Measurements from ENCODE around the gene NOXA1.
A peak's percentile ranks its signal among the peaks of the same experiment; 100 is the strongest.

The NOXA1 gene

DNA sequence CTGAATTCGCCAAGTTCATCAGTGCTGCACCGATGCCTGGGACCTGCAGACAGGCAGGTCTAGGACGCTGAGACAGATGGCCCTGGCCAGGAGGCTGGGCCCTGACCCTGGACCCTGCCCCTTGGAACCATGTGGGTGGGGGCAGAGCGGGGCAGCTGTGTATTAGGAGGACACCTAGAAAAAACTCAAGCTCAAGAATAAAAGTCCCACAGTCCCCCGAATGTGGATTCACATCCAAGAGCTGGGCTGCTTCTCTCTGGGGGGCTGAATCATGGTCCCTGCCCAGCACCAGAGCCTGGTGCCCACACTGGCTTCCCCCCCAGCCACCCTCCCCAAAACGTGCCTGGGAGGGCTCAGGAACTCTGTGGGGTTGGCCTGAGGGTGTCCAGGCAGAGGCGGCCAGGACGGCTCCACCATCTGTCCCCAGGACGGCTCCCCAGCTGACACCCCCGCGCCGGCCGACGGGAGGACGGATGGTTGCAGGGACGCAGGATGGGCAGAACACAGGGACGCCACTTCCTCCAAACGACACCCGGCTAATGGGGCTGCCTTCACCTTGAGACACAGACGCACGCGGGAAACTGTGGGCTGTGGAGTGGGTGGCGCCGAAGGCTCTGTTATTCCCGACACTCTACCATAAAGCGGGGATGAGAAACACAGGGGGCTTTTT lies 35.2 kb upstream of the NOXA1 start:
- DNase-seq (ENCODE audit: low spot score) = no peak

DNA sequence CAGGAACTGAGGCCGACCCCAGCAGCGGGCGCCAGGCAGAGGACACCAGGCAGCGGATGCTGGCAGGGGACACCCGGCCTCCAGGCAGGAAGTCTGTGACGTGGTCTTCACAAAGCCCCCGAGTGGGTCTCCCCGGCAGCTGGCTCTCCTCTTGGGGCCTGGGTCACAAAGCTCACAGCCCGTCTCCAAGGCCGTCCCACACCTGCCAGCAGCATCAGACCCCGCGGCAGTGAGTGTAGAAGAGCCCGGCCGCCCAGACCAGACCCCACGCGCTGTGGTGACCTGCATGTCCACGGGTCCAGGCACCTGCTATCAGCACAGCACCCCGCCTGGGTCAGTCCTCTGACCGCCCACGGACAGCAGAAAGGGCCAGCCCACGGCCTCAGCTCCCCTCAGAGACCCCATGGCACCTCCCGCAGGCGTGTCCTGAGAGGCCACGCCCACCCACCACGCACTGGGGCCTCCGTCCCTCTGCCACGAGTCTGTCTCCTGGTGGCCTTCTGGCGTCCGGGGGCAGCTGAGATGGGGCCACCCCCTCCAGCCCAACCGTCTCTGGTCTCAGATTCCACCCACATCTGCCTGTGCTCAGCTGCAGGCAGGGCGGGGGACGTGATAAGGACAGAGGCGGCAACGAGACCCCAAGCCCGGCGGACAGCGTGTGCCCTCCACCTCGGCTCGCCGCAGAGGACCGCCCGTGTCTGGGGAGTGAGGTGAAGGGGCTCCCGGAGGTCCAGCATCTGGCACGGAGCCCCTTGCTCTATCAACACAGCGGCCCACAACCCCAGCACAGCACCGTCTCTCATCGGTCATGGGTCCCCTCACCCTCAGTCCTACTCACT lies 34.4 kb upstream of the NOXA1 start:
- no peak for DNase-seq (ENCODE audit: low spot score)

DNA sequence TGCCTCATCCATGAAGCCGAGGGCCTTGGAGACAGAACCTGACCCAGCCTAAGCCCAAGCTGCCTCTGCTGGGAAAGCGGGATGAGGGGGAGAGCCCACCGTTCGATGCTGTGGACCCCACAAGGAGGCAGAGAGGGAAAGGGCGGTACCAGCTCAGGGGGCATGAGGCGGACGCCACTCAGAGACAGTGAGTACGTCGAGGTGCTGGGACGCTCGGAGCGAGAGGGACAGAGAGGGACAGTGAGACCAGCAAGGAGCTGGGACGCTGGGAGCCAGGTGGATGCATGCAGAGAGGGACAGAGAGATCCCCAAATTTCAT lies 33.8 kb upstream of the NOXA1 start:
- DNase-seq (ENCODE audit: low spot score) = no peak

DNA sequence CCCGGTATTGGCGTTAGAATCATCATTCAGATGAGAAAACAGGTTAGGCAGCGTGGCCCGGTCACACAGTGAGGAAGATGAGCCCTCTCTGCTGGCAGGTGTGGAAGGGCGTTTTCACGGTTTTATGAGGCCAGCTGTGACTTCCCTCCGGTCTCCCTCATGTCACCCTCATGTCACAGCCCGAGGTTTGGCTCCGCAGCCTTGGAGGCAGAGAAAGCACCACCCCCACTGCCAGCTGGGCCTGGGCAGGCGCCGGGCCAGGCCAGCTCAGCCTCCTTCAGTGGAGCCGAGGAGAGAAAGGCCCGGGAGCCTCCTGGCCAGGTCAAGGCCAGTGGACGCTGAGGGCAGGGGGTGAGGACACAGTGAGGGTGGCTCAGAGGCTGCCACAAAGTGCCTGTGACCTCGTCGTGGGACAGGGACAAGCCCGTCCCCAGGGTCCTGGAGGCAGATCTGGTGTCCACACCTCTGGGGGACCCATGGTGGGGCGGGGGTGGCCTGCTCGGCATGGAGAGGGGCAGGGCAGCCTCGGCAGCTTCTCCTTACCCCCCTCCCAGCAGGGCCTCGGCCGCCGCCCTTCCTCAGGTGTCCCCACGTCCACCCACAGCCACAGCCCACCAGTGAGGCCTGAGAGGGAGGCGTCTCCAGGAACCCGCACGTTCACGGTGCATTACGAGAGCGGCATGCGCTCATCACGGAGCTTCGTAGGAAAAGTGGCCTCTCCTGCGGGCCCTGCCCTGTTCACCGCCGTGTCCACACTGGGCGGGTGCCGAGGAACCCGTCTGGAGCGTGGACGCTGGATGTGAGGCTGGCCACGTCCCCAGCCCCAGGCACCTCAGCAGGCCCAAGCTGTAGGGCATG lies 32.4 kb upstream of the NOXA1 start:
- DNase-seq (ENCODE audit: low spot score) = no peak

DNA sequence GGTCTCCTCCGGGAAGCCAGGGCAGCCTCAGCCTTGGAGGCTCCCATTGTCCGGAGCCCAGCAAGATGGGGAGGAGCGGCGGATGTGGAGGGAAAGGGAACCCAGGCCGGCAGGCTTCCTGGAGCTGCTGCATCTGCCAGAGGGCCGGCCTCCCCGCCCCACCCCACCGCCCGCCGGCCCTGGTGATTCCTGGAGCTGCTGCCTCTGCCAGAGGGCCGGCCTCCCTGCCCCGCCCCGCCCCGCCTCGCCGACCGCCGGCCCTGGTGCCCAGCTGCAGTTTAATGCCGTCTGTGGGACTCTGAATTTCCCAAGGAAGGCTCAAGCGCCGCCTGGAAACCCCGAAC lies 31.8 kb upstream of the NOXA1 start:
- no peak for DNase-seq (ENCODE audit: low spot score)

DNA sequence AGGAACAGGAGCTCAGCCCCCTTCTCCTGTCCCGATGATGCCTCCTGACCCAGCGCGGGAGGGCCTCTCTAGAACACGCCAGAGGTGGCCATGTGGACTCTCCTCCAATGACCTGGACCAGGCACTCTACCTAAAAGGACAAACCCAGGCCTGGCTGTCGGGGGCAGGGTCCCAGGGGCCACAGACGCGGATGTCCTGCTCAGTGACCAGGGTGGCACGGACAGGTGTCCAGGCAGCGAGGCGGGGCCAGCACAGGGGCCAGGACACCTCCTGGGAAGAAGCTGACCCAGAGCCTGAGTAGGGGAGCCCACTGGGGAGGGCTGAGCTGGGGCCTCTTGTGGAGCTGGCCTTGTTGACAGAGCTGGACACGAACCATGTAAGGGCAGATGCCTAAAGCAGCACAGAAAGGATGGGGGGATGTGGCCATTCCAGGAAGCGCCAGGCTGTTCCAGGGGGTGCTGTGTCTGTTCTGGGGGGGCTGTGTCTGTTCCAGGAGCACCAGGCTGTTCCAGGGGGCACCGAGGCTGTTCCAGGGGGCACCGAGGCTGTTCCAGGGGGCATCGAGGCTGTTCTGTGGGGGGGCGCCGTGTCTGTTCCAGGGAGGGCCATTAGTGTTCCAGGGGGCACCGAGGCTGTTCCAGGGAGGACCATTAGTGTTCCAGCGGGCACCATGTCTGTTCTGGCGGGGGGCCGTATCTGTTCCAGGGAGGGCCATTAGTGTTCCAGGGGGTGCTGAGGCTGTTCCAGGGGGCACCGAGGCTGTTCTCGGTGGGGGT lies 30.8 kb upstream of the NOXA1 start:
- DNase-seq (ENCODE audit: low spot score) = no peak

DNA sequence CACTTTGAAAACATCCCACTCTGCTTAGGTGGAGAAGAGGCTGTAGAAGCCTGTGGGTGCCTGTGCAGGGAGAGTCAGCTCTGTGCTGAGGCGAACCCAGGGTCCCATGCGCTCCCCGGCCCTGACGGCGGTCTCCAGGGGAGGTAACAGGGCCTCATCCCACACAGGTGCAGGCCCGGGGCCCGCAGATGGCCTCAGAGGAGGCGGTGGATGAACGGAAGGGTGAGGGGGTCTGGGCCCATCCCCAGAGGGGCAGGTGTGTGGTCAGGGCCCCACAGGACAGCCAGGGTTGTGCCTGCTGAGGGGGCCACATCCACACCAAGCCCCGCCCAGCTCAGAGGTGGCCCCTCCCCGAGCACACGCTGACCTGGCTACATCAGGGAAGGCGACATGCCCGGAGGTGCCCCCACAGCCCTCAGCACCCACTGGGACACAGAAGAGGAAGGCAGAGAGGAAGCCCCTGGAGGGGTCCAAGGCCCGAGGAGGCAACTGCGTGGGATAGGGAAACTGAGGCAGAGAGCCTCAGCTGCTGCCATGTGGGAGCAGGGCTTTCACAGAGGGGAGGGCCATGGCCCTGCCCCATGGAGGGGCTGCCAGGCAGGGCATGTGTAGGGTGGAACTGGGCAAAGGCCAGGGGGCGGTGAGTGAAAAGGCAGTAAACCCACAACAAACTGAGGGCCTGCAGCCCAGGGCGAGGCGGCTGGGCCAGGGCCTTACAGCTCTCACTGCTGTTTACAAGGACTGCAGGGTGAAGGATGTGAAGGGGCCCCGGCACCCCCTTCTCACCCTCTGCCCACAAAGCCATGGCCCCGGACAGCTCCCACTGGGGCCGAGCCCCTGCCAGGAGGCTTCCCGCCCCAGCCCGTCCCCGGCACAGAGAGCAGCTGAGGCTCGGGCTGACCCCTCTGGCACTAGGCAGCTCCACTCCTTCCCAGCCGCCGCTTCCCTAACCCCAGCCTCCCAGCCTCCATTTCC lies 29.7 kb upstream of the NOXA1 start:
- no peak for DNase-seq (ENCODE audit: low spot score)

DNA sequence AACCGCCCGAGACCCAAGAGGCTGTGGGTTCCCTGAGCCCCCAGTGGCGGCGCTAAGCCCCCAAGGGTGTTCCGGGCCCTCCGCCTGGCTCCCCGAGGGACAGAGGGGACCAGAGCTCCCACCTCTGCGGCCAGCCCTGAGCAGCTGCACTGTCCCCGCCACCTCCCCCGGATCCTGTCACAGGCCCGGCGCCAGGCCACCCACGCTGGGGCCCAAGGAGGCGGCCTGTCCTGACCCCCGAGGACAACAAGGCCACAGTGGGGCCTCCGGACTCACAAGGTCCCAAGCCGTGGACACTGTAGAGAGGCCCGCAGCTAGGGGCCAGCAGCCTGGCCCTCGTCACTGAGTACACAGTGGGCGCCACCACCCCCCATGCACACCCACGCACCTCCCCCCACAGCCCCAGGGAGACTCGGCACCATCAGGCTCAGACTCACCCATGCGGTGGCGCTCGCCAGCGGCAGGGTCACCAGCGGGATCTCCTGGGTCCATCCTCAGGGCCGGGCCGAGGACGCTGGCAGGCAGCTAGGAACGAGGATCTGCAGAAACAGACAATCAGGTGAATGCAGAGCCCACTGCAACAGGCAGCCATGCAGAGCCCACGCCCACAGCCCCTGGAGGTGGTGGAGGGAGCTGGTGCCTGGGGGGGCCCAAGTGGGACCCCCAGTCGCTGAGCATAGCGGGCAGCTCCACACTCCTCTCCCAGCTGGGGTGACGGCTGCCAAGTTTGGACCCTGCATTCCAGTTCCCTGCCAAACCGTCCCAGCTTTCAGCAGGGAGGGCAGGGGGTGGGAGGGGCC lies 28.1 kb upstream of the NOXA1 start:
- DNase-seq (ENCODE audit: low spot score) = no peak

DNA sequence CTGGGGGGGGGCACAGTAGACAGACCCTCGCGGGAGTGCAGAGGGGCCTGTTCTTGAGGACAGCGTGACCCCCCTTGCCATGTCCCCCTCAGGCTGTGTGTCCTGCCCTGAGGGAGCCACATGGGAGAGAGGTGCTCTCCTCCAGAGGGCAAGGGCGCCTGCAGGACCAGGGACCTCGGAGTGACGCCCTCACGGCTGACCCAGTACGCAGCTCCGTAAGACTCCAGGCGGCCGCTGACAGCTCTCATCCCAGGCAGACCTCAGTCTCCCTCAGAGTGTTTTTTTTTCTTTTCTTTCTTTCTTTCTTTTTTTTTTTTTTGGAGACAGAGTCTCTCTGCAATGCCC lies 27.6 kb upstream of the NOXA1 start:
- no peak for DNase-seq (ENCODE audit: low spot score)

DNA sequence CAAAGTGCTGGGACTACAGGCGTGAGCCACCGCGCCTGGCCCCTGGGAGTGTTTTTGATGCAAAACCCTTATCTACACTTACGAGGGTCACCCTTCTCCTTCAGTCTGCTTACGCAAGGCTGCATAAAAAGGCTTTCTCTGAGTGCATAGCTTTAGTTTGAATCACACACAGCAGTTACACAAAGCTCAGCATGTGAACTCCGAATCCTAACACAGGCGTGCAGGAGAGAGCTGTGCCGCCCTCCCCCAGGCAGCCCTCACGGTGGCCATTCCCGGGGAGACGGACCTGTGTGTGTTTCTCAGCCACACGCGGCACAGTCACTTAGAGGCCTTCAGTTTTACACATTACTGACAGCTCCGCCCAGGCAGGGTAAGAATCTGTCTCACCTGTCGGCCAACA lies 27.0 kb upstream of the NOXA1 start:
- DNase-seq (ENCODE audit: low spot score) = no peak

DNA sequence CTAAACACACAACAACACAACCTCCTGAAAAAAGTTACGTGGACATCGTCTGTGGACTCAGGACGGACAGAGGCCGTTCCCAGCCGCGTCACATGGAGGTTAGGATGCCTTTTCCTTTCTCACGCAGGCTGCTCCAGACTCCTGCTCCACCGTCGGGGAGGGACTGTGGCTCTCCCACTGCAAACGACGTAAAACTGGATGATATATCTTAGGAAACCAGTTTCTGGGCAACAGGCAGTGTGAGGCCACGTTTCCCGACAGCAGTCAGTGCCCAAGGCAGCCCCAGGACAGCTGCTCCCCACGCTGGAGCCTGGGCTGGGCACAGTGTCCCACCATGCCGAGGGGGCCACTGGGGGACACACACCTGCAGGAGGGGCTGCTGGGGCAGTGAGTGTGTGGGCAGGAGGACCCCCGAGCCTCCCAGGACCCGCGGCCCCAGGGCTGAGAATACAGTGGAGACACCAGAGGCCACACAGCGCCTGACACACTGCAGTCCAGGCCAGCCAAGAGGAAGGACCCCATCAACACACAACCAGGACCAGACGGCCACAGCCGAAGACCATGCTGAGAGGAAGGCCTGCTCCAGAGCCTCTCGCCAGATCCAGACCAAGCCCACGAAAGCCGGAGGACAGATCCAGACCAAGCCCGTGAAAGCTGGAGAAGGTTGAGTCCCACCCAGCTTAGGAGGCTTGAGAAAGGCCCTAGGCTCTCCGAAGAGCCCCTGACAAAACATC lies 26.4 kb upstream of the NOXA1 start:
- no peak for DNase-seq (ENCODE audit: low spot score)

DNA sequence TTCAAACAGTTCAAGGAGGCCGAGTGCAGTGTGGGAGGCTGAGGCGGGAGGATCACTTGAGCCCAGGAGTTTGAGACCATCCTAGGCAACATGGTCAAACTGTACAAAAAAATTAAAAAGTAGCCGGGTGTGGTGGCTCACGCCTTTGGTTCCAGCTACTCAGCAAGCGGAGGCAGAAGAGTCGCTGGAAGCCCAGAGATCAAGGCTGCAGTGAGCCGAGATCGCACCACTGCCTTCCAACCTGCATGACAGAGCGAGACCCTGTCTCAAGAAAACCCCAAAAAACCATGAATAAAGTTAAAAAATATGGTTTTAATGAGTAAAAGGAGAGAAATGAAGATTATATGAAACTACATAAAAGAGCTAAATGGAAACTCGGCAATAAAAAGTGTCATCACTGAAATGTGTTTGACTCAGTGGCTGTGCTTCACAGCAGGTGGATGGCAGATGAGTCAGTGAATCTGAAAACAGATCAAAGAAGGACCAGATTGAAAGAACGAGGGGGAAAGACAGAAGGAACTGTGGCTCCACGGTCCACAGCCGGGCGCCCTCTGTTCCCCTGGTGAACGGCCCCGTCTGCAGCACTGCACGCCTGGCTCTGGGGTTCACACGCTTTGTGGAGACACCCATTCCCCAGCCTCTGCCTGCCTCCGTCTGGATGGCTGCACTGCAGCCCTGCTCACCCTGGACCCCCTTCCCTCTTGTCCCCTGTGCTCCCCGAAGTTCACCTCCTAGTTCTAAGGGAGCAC lies 25.3 kb upstream of the NOXA1 start:
- DNase-seq (ENCODE audit: low spot score) = peak; percentile 4

DNA sequence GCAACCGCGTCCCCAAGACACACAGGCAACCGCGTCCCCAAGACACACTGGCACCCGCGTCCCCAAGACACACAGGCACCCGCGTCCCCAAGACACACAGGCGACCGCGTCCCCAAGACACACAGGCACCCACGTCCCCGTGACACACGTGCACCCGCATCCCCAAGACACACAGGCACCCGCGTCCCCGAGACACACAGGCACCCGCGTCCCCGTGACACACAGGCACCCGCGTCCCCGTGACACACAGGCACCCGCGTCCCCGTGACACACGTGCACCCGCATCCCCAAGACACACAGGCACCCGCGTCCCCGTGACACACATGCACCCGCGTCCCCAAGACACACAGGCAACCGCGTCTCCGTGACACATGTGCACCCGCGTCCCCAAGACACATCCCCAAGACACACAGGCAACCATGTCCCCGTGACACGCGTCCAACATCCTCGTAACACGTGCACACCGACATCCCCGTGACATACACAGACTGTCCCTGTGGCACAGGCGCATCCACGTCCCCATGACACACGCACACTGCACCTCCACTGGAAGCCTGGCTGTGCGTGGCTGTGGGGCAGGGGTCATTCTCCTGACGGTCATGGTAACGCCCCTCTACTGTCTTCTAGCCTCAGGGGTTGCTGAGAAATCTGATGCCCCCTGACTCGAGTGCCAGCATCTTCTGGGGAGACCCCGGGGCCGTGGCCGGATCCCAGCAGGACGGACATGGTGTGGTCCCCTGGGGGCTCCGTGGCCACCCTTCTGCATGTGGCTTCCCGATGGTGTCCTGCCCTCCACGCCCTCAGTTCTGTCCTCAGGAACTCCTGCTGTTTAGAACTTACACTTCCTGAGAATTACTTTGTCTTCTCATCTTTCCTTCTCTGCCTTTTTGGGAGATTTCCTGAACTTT lies 24.4 kb upstream of the NOXA1 start:
- DNase-seq (ENCODE audit: low spot score) = no peak

DNA sequence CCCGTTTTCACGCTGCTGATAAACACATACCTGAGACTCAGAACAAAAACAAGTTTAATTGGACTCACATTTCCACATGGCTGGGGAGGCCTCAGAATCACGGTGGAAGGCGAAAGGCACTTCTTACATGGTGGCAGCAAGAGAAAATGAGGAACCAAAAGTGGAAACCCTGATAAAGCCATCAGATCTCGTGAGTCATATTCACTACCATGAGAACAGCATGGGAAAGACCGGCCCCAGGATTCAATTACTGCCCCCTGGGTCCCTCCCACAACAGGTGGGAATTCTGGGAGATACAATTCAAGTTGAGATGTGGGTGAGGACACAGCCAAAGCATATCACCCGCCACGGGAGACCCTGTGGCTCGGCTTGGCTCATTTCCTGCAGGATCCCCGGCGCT lies 20.4 kb upstream of the NOXA1 start:
- no peak for DNase-seq (ENCODE audit: low spot score)

DNA sequence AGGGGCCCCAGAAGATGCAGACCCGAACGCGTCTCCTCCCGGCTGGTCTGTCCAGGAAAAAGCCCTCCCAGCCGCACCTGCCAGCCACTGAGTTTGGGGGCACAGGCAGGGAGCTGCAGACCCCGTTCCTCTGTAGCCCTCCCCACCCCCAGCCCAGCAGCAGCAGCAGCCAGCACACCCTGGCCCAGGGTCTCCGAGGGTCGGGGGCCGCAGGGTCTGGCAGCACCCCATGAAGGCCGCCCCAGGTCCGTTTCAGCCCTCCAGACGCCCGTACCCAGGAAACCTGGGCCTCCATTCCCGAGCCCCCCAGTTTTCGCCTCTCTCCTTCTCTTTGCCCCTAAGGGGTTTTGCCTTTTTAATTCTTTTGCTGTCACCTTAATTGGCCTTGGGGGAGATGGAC lies 19.9 kb upstream of the NOXA1 start:
- DNase-seq (ENCODE audit: low spot score) = no peak

DNA sequence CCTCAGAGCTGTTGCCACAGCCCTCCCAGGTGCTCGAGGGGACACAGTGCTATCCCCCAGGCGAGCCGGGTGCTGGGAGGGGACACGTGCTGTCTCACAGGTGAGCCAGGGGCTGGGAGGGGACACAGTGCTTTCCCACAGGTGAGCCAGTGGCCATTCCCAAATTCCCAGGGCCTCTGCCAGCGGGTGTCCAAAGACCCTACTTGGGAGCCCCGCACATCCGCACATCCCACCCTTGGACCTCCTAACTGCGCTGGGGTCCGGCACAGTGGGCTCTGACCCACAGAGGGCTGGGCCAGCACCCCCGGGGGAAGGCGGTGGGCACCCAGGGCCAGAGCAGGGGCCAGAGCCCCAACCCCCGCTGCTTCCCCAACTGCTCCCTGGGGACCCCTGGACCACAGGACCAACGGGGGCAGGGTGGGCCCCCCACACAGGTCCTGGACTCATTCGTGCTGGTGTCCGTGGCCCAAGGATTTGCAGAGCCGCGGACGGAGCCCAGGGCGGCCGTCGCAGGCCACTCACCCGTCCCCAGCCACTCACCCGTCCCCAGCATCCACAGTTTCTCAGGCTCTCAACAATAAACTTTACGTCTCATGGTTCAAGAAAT lies 18.1 kb upstream of the NOXA1 start:
- no peak for DNase-seq (ENCODE audit: low spot score)

DNA sequence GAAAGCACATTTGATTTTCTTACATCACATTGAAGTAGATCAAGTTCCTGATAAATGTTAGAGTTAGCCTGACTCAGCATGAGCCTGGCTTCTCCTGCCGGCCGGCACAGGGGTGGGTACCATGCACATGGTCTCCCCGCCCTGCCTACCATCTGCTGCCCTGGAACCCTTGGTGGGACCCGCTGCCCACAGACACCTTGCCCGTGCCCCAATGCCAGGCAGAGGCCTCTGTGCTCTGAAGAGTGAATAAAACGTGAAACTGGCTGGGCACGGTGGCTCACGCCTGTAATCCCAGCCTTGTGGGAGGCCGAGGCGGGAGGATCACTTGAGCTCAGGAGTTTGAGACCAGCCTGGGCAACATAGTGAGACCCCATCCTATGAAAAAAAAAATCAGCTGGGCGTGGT lies 17.5 kb upstream of the NOXA1 start:
- DNase-seq (ENCODE audit: low spot score) = no peak

Data from CD4-positive, alpha-beta T cell treated with Interleukin-2 at 100 ng/mL for 4 hours (primary cell).